Ishikawa (cell line): Measurements from ENCODE around the gene SMAD2.

Experiments
- CREB1 ChIP-seq: IDR thresholded peaks from 2 replicates; pipeline ENCODE4 v1.6.1; 2012; ENCODE audit warnings: low read depth
- EGR1 ChIP-seq: IDR thresholded peaks from 2 replicates; pipeline ENCODE4 v1.6.1; 2012
- EP300 ChIP-seq: IDR thresholded peaks from 2 replicates; pipeline ENCODE4 v1.6.1; 2012; ENCODE audit warnings: borderline replicate concordance
- FOXM1 ChIP-seq: IDR thresholded peaks from 2 replicates; pipeline ENCODE4 v1.6.1; 2012; ENCODE audit warnings: low read depth, borderline replicate concordance
- REST ChIP-seq: IDR thresholded peaks from 2 replicates; pipeline ENCODE4 v1.6.1; 2012; ENCODE audit warnings: low read depth, mild to moderate bottlenecking
- TAF1 ChIP-seq: IDR thresholded peaks from 2 replicates; pipeline ENCODE4 v1.6.1; 2012; ENCODE audit warnings: low read depth, mild to moderate bottlenecking
- YY1 ChIP-seq: IDR thresholded peaks from 2 replicates; pipeline ENCODE4 v1.6.1; 2012; ENCODE audit warnings: low read depth

- no peak for TF ChIP-seq EP300
- no peak for TF ChIP-seq EGR1
- TF ChIP-seq CREB1: no peak
- no peak for TF ChIP-seq REST
- no peak for TF ChIP-seq YY1
- TF ChIP-seq FOXM1: no peak
- TF ChIP-seq TAF1: no peak
Measured at GRCh38 chr18:47881752-47882455, 48.6 kb downstream of the SMAD2 start.
